ENCODE data around the gene WHRN. TPM values are rescaled to one million over a fixed set of nuclear protein-coding genes. Genes with fewer than 3 reads are reported as not detected.

WHRN gene
- total and polyA plus RNA-seq, 9 of the 15 experiments (the other 6 are each of a cell fraction or from before 2014, with no cell fraction given), result 0.31 to 14.1 (median 3.0) TPM

DNA sequence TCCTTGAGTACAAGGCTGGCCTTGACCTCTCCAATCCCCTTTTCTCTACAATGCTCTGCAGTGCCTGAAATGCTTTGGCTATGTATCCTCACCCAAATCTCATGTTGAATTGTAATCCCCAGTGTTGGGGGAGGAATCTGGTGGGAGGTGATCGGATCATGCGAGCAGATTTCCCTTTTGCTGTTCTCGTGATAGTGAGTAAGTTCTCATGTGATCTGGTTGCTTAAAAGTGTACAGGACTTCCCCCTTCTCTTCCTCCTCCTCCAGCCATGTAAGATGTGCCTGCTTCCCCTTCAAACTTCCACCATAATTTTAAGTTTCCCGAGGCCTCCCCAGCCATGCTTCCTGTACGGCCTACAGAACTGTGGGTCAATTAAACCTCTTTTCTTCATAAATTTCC lies 89.0 kb downstream of the WHRN start:
- intact Hi-C loops (cut with micrococcal nuclease), result no loop called here
- H4K20me1 ChIP-seq (replicated peaks; ENCODE audit: control insufficient read depth, insufficient read depth, low read length), result peaks cover 2% of the 10 kb centered on the region; the same call in 1 of the 2 replicates
- in situ Hi-C loops (cut with MboI), result loop anchor here (5.0 kb wide), 1 partner anchor 596 kb away; no protein-coding TSS in a partner anchor
- DNase-seq (ENCODE audit: extremely low read depth in 1 of 4, low spot score in 3 of 4) (no peak), FAIRE-seq (no peak), ATAC-seq (no peak)
- H3K9ac ChIP-seq (ENCODE audit: insufficient read depth in 1 of 2, low read depth in 2 of 2, low read length in 2 of 2), result no peak overlapping the region
- H3K27ac ChIP-seq (ENCODE audit: extremely low read depth, low read depth, low read length), result no peak overlapping the region
- H3K4me3 ChIP-seq, result no peak overlapping the region
- no peak overlapping the region for H3K4me2 ChIP-seq (ENCODE audit: insufficient read depth, low read length)
- no peaks in the 10 kb centered on the region for H3K4me1 ChIP-seq (replicated peaks in 1 of 2; ENCODE audit: control insufficient read depth in 2 of 2, insufficient read depth in 2 of 2, low read length in 2 of 2)
- ChIA-PET POLR2A (interaction anchor here (1.2 to 1.4 kb wide), 2 partner anchors 20 to 261 kb away, joined by 4 to 5 read pairs; no protein-coding TSS in a partner anchor), CTCF (ENCODE audit: low intra/inter-chr PET ratio) (no interaction called here)
- WGBS (ENCODE audit: insufficient coverage, low coverage, missing lambda C conversion rate), result 49% methylated on average over 5 of the region's 5 CpGs
- no peak overlapping the region for H2AFZ ChIP-seq (ENCODE audit: low read depth, low read length)
- H3K9me1 ChIP-seq (ENCODE audit: control insufficient read depth, insufficient read depth, low read length), result no peaks in the 10 kb centered on the region
- TF ChIP-seq CHD2 (IDR thresholded peaks at IDR 0.05; ENCODE audit: low read depth, low read length) (peak; percentile 34; the same call in 1 of the 2 replicates), MCM5 (IDR thresholded peaks at IDR 0.05; ENCODE audit: low read depth) (no peak)
- no peaks in the 10 kb centered on the region for H3K27me3 ChIP-seq (ENCODE audit: control insufficient read depth in 2 of 2, insufficient read depth in 2 of 2, low read length in 2 of 2)
- no TSS peak for BruUV-seq (replicated peaks)
- no peaks in the 10 kb centered on the region for H3K79me2 ChIP-seq (ENCODE audit: control insufficient read depth, insufficient read depth, low read length)
- H3K9me3 ChIP-seq (replicated peaks; ENCODE audit: control insufficient read depth, insufficient read depth, low read depth, low read length), result no peaks in the 10 kb centered on the region
- H3K36me3 ChIP-seq (ENCODE audit: control insufficient read depth, insufficient read depth, low read length), result 0 out of 3 replicates have a peak, but pooled peaks cover 3% of the 10 kb centered on the region

- Histone ChIP-seq H3K4me1 (replicated peaks in 1 of 2; ENCODE audit: control insufficient read depth in 2 of 2, insufficient read depth in 2 of 2, low read length in 2 of 2) (no peaks in the 10 kb centered on the region; a peak in 1 of 5 replicates), H2AFZ (ENCODE audit: low read depth, low read length) (no peak overlapping the region), H3K9me1 (ENCODE audit: control insufficient read depth, insufficient read depth, low read length) (no peaks in the 10 kb centered on the region), H3K79me2 (ENCODE audit: control insufficient read depth, insufficient read depth, low read length) (no peaks in the 10 kb centered on the region), H3K36me3 (ENCODE audit: control insufficient read depth, insufficient read depth, low read length) (0 out of 3 replicates have a peak, but pooled peaks cover 3% of the 10 kb centered on the region), H3K27ac (ENCODE audit: extremely low read depth, low read depth, low read length) (no peak overlapping the region), H3K27me3 (ENCODE audit: control insufficient read depth in 2 of 2, insufficient read depth in 2 of 2, low read length in 2 of 2) (peaks cover 0 to 3% of the 10 kb centered on the region in 2 experiments; a peak in 1 of 5 replicates), H3K9me3 (replicated peaks; ENCODE audit: control insufficient read depth, insufficient read depth, low read depth, low read length) (no peaks in the 10 kb centered on the region), H3K4me3 (no peak overlapping the region), H3K9ac (ENCODE audit: insufficient read depth in 1 of 2, low read depth in 2 of 2, low read length in 2 of 2) (no peak overlapping the region), H3K4me2 (ENCODE audit: insufficient read depth, low read length) (no peak overlapping the region), H4K20me1 (replicated peaks; ENCODE audit: control insufficient read depth, insufficient read depth, low read length) (peaks cover 7% of the 10 kb centered on the region; the same call in 1 of the 2 replicates)
- TF ChIP-seq NUFIP1 (IDR thresholded peaks at IDR 0.05; ENCODE audit: partially characterized antibody) (no peak), HMBOX1 (IDR thresholded peaks at IDR 0.05) (no peak), CHD4 (IDR thresholded peaks at IDR 0.05; ENCODE audit: insufficient read depth, insufficient replicate concordance, low read depth, low read length, poor library complexity, severe bottlenecking) (no peak), MEF2A (IDR thresholded peaks at IDR 0.05; ENCODE audit: control insufficient read depth, low read depth, low read length) (no peak), MAZ (CRISPR knock-in tag; conservative IDR thresholded peaks at IDR 0.05 in 1 of 2, IDR thresholded peaks at IDR 0.05 in 1 of 2) (no peak)
- TF ChIP-seq, protein P1, sequence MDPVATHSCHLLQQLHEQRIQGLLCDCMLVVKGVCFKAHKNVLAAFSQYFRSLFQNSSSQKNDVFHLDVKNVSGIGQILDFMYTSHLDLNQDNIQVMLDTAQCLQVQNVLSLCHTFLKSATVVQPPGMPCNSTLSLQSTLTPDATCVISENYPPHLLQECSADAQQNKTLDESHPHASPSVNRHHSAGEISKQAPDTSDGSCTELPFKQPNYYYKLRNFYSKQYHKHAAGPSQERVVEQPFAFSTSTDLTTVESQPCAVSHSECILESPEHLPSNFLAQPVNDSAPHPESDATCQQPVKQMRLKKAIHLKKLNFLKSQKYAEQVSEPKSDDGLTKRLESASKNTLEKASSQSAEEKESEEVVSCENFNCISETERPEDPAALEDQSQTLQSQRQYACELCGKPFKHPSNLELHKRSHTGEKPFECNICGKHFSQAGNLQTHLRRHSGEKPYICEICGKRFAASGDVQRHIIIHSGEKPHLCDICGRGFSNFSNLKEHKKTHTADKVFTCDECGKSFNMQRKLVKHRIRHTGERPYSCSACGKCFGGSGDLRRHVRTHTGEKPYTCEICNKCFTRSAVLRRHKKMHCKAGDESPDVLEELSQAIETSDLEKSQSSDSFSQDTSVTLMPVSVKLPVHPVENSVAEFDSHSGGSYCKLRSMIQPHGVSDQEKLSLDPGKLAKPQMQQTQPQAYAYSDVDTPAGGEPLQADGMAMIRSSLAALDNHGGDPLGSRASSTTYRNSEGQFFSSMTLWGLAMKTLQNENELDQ (CRISPR knock-in tag; IDR thresholded peaks at IDR 0.05; ENCODE audit: borderline replicate concordance), result no peak
- ATAC-seq, result no peak
- 22% methylated on average over 2 of the region's 2 CpGs for WGBS (ENCODE audit: insufficient coverage, low coverage, missing lambda C conversion rate)
- DNase-seq (ENCODE audit: extremely low read depth in 1 of 4, low spot score in 3 of 4), result no peak
- BruUV-seq (replicated peaks), result no TSS peak
- no peak for FAIRE-seq
- intact Hi-C loops (cut with micrococcal nuclease) (no loop called here), in situ Hi-C loops (cut with MboI) (no loop called here)
- ChIA-PET CTCF (ENCODE audit: low intra/inter-chr PET ratio) (no interaction called here), POLR2A (interaction anchor here (1.1 kb wide), 1 partner anchor 14 kb away, joined by 3 read pairs; no protein-coding TSS in a partner anchor)
These were observed 90.9 kb downstream of the WHRN start for GRCh38 chr9:114414346-114414745.

Data from K562 (cell line).